ENCODE results near the gene IER5L. TPM values are rescaled to one million over a fixed set of nuclear protein-coding genes. Genes with fewer than 3 reads are reported as not detected.
"Not testable (repeated sequence)": the region's sequence is repeated elsewhere in the genome, so short reads cannot be mapped to it uniquely, and the experiment has no call there.

The IER5L gene
- total RNA-seq, 2 donors from 2014 or later = 0.64 to 1.8 TPM

- peak overlapping the region; percentile 89 to 94 for H3K27ac Mint-ChIP-seq
- peaks cover 20 to 31% of the 10 kb centered on the region in 2 donors for H3K4me1 Mint-ChIP-seq (ENCODE audit: low read depth in 2 of 2)
- DNase-seq (ENCODE audit: low spot score) = no peak
- ATAC-seq = peak; percentile 18 to 62
- no peaks in the 10 kb centered on the region for H3K27me3 Mint-ChIP-seq
- no peaks in the 10 kb centered on the region for H3K9me3 Mint-ChIP-seq
- peak overlapping the region; percentile 86 for H3K4me3 Mint-ChIP-seq
- no peaks in the 10 kb centered on the region for H3K36me3 Mint-ChIP-seq
These were observed 37.5 kb downstream of the IER5L start for GRCh38 chr9:129140397-129141065.

- Mint-ChIP-seq H3K36me3 (no peaks in the 10 kb centered on the region), H3K4me3 (peak overlapping the region; percentile 86), H3K27ac (peak overlapping the region; percentile 89 to 94), H3K9me3 (no peaks in the 10 kb centered on the region), H3K4me1 (ENCODE audit: low read depth in 2 of 2) (peaks cover 20 to 31% of the 10 kb centered on the region in 2 donors), H3K27me3 (no peaks in the 10 kb centered on the region)
- DNase-seq (ENCODE audit: low spot score) = peak; percentile 87
- ATAC-seq = peak; percentile 93 to 94
These were observed 38.1 kb downstream of the IER5L start for GRCh38 chr9:129139993-129140396.

- peak; percentile 75 for DNase-seq (ENCODE audit: low spot score)
- Mint-ChIP-seq H3K4me3 (peak overlapping the region; percentile 86), H3K4me1 (ENCODE audit: low read depth in 2 of 2) (peaks cover 20 to 31% of the 10 kb centered on the region in 2 donors), H3K9me3 (no peaks in the 10 kb centered on the region), H3K27me3 (no peaks in the 10 kb centered on the region), H3K27ac (peak overlapping the region; percentile 89 to 94), H3K36me3 (no peaks in the 10 kb centered on the region)
- ATAC-seq = peak; percentile 63 to 67
These were observed 38.6 kb downstream of the IER5L start for GRCh38 chr9:129139233-129139992.

GRCh38 chr9:129138476-129139232 is 39.4 kb downstream of the IER5L start:
- H3K36me3 Mint-ChIP-seq = peaks cover 3% of the 10 kb centered on the region
- peaks cover 20 to 33% of the 10 kb centered on the region in 2 donors for H3K4me1 Mint-ChIP-seq (ENCODE audit: low read depth in 2 of 2)
- H3K27me3 Mint-ChIP-seq = no peaks in the 10 kb centered on the region
- DNase-seq (ENCODE audit: low spot score) (no peak), ATAC-seq (no peak)
- peak overlapping the region; percentile 89 to 94 for H3K27ac Mint-ChIP-seq
- H3K9me3 Mint-ChIP-seq = no peaks in the 10 kb centered on the region
- peak overlapping the region; percentile 86 for H3K4me3 Mint-ChIP-seq

GRCh38 chr9:129138144-129138462 is 40.0 kb downstream of the IER5L start:
- no peak overlapping the region for H3K27ac Mint-ChIP-seq
- no peak overlapping the region for H3K4me3 Mint-ChIP-seq
- no peaks in the 10 kb centered on the region for H3K9me3 Mint-ChIP-seq
- ATAC-seq = no peak
- peaks cover 6% of the 10 kb centered on the region for H3K36me3 Mint-ChIP-seq
- peaks cover 20 to 34% of the 10 kb centered on the region in 2 donors for H3K4me1 Mint-ChIP-seq (ENCODE audit: low read depth in 2 of 2)
- DNase-seq (ENCODE audit: low spot score) = no peak
- no peaks in the 10 kb centered on the region for H3K27me3 Mint-ChIP-seq

GRCh38 chr9:129137292-129138143 is 40.5 kb downstream of the IER5L start:
- no peaks in the 10 kb centered on the region for H3K9me3 Mint-ChIP-seq

GRCh38 chr9:129136446-129137035 is 41.5 kb downstream of the IER5L start:
- H3K27me3 Mint-ChIP-seq = no peaks in the 10 kb centered on the region
- no peak overlapping the region for H3K4me3 Mint-ChIP-seq
- H3K36me3 Mint-ChIP-seq = peaks cover 6% of the 10 kb centered on the region
- no peak overlapping the region for H3K27ac Mint-ChIP-seq
- DNase-seq (ENCODE audit: low spot score) = no peak
- H3K9me3 Mint-ChIP-seq = no peaks in the 10 kb centered on the region
- no peak for ATAC-seq
- H3K4me1 Mint-ChIP-seq (ENCODE audit: low read depth in 2 of 2) = peaks cover 22 to 29% of the 10 kb centered on the region in 2 donors

More at GRCh38 chr9:129137292-129138143, 40.5 kb downstream of the IER5L start:
- Mint-ChIP-seq H3K27me3 (no peaks in the 10 kb centered on the region), H3K27ac (peak overlapping the region in 1 of 2 donors; percentile 58), H3K4me1 (ENCODE audit: low read depth in 2 of 2) (peaks cover 18 to 29% of the 10 kb centered on the region in 2 donors), H3K36me3 (peaks cover 6% of the 10 kb centered on the region), H3K4me3 (no peak overlapping the region)
- DNase-seq (ENCODE audit: low spot score) (no peak), ATAC-seq (no peak)

GRCh38 chr9:129135476-129135875 is 42.6 kb downstream of the IER5L start:
- H3K27ac Mint-ChIP-seq = no peak overlapping the region
- DNase-seq (ENCODE audit: low spot score) (no peak), ATAC-seq (no peak)
- H3K36me3 Mint-ChIP-seq = peaks cover 12% of the 10 kb centered on the region
- H3K4me1 Mint-ChIP-seq (ENCODE audit: low read depth in 2 of 2) = peaks cover 19 to 21% of the 10 kb centered on the region in 2 donors
- no peak overlapping the region for H3K4me3 Mint-ChIP-seq
- H3K27me3 Mint-ChIP-seq = no peaks in the 10 kb centered on the region
- no peaks in the 10 kb centered on the region for H3K9me3 Mint-ChIP-seq

- Mint-ChIP-seq H3K27me3 (no peaks in the 10 kb centered on the region), H3K9me3 (no peaks in the 10 kb centered on the region), H3K4me3 (no peak overlapping the region), H3K4me1 (ENCODE audit: low read depth in 2 of 2) (peaks cover 6% of the 10 kb centered on the region in 2 donors), H3K36me3 (peaks cover 12% of the 10 kb centered on the region), H3K27ac (no peak overlapping the region)
- DNase-seq (ENCODE audit: low spot score) (no peak), ATAC-seq (no peak)
These were observed 45.0 kb downstream of the IER5L start for GRCh38 chr9:129133082-129133481.

GRCh38 chr9:129131300-129132145 is 46.5 kb downstream of the IER5L start:
- peaks cover 16% of the 10 kb centered on the region for H3K36me3 Mint-ChIP-seq
- ATAC-seq = peak; percentile 91 to 92
- peaks cover 6 to 8% of the 10 kb centered on the region in 2 donors for H3K4me1 Mint-ChIP-seq (ENCODE audit: low read depth in 2 of 2)
- H3K27me3 Mint-ChIP-seq = no peaks in the 10 kb centered on the region
- no peak overlapping the region for H3K4me3 Mint-ChIP-seq
- H3K9me3 Mint-ChIP-seq = no peaks in the 10 kb centered on the region
- DNase-seq (ENCODE audit: low spot score) = peak; percentile 83
- H3K27ac Mint-ChIP-seq = no peak overlapping the region

- no peak overlapping the region for H3K27ac Mint-ChIP-seq
- no peaks in the 10 kb centered on the region for H3K27me3 Mint-ChIP-seq
- peaks cover 16% of the 10 kb centered on the region for H3K36me3 Mint-ChIP-seq
- no peaks in the 10 kb centered on the region for H3K9me3 Mint-ChIP-seq
- ATAC-seq (no peak), DNase-seq (ENCODE audit: low spot score) (no peak)
- H3K4me1 Mint-ChIP-seq (ENCODE audit: low read depth in 2 of 2) = peaks cover 6 to 8% of the 10 kb centered on the region in 2 donors
- no peak overlapping the region for H3K4me3 Mint-ChIP-seq
These were observed 47.3 kb downstream of the IER5L start for GRCh38 chr9:129130791-129131190.

GRCh38 chr9:129130271-129130670 is 47.8 kb downstream of the IER5L start:
- DNase-seq (ENCODE audit: low spot score); H3K27me3 Mint-ChIP-seq; H3K9me3 Mint-ChIP-seq; ATAC-seq; H3K4me1 Mint-ChIP-seq (ENCODE audit: low read depth in 2 of 2); H3K27ac Mint-ChIP-seq; H3K4me3 Mint-ChIP-seq: not testable (repeated sequence)
- H3K36me3 Mint-ChIP-seq = peaks cover 16% of the 10 kb centered on the region

All from natural killer cell treated with Interleukin-12 subunit alpha and Interleukin-12 subunit beta and Interleukin-15 and Interleukin-18, amount 100 ng/mL, for 72 hours (primary cell).